ENCODE data around the gene IER5.
A peak's percentile ranks its signal among the peaks of the same experiment; 100 is the strongest.

IER5 gene

GRCh38 chr1:181077576-181078242 is 10.8 kb upstream of the IER5 start:
- DNase-seq, result no peak

DNA sequence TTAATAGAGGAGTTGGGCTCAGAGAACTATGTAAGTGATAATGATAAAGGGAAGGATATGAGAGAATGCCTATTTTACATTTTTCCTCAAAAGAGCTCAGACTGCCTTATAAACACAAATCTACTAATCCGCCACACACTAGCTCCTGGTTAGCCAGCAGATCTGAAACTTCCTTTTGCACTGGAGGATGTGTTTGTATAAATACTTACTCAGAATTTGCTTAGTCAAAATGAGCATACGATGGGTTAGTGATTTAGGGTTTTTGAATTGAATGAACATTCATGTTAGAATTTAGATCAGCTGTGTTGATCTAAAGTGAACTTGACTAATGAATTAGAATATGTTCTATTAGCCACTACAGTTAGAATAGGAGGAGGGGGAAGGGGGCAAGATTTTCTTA is 9.1 kb upstream of the IER5 start:
- DNase-seq, result no peak

DNA sequence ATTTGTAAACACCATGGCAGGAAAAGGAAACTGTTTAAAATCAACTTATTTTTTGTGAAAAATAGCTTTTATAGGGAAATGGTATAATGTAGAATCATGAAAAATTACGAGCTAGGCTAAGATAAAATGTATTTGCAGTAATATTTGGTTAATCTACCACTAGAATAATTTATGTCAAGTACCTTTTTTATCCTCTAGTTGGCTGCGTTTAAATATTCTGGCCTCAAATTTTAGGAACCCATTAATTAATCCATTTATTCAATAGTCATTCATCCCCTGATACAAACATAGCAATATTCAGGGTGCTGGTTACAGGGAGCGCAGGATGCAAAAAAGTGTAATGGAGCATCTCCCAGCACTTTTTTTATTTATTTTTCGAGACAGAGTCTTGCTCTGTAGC is 8.6 kb upstream of the IER5 start:
- DNase-seq, result no peak

DNA sequence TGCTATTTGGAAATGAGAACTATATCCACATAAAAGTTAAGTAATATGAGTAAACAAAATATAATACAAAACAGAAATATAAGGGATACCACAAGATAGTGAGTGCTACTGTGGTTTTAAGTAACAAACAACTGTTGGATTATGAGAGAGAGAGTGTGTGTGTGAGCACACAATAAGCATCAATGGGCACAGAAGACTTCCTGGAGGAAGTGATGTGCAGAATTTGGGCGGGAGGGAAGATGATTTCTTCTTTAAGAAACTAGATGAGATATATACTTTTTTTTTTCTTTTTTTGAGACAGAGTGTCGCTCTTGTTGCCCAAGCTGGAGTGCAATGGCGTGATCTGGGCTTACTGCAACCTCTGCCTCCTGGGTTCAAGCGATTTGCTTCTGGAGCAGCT is 7.9 kb upstream of the IER5 start:
- peak; percentile 45 for DNase-seq

GRCh38 chr1:181081395-181081794 is 7.1 kb upstream of the IER5 start:
- DNase-seq, result no peak

GRCh38 chr1:181083842-181084605 is 4.5 kb upstream of the IER5 start:
- peak; percentile 87 for DNase-seq

GRCh38 chr1:181084606-181084969 is 3.9 kb upstream of the IER5 start:
- DNase-seq, result no peak

- no peak for DNase-seq
These were observed 2.4 kb upstream of the IER5 start for GRCh38 chr1:181086091-181086490.

GRCh38 chr1:181086926-181087325 is 1.6 kb upstream of the IER5 start:
- DNase-seq, result peak; percentile 93

DNA sequence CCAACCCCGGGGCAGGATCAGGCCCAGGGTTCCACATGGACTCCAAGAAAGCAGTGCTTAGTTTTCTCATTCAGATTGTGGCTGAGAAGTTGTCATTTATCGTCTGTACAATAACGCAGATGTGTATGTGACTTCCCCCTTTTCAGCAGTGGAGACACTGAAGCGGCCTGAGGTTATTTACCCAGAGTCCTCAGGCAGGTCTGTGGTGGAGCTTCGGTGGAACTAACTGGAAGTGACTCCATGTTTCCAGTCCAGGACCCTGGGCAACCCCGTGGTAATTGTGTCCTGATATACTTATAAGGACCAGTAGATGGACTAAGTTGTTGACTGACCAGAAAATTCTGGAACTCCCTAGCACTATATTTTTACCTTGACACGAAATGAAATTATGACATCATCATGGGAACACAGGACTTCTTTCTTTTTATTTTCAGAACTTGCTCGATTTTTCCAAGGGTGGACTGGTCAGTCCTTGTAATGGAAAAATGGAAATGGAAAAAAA is 1.0 kb upstream of the IER5 start:
- peak; percentile 84 for DNase-seq

GRCh38 chr1:181089017-181089675 is 646 bp downstream of the IER5 start:
- DNase-seq, result peak; percentile 39

- peak; percentile 95 for DNase-seq
These were observed 1.4 kb downstream of the IER5 start for GRCh38 chr1:181089676-181090544.

- peak; percentile 50 for DNase-seq
These were observed 2.2 kb downstream of the IER5 start for GRCh38 chr1:181090641-181091126.

- peak; percentile 52 for DNase-seq
These were observed 3.0 kb downstream of the IER5 start for GRCh38 chr1:181091309-181092040.

GRCh38 chr1:181092056-181092455 is 3.6 kb downstream of the IER5 start:
- DNase-seq, result no peak

GRCh38 chr1:181092883-181093458 is 4.5 kb downstream of the IER5 start:
- no peak for DNase-seq

DNA sequence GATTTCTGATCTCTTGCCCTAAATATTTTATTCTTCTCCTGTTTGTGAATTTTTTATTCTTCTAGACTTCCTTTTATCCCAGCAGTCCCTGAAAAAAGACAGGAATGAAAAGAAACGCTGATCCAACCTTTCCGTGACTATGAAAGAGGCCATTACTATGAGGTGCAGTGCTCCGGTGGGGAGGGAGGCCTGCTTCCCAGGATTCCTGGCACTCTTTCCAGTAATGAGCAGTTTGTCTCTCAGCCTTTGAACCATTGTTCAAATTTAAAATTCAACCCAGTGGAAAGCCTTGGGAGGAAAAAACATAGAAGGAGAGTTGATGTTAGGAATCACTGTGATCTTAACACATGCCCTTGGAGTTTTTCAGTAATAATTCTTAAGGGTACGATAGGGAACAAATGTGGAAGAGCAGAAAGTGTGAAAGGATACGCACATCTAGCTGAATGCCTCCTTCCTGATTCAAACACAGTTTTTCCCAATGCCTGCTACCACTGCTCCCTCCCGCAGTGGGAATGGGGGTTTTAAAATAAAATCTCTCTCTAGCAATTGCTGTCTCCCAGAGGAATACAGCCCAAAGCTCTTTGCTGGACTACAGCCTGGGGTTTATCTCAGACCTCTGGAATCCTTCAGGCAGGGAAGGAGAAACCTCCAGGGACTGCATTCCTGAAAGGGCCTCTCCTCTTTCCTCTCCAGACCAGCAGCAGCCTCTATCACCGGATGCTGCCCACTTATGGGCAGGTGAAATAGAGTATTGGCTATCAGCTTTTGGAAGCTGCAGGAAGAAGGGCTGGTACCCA is 6.1 kb downstream of the IER5 start:
- no peak for DNase-seq

- DNase-seq, result no peak
These were observed 6.8 kb downstream of the IER5 start for GRCh38 chr1:181095260-181095659.

DNA sequence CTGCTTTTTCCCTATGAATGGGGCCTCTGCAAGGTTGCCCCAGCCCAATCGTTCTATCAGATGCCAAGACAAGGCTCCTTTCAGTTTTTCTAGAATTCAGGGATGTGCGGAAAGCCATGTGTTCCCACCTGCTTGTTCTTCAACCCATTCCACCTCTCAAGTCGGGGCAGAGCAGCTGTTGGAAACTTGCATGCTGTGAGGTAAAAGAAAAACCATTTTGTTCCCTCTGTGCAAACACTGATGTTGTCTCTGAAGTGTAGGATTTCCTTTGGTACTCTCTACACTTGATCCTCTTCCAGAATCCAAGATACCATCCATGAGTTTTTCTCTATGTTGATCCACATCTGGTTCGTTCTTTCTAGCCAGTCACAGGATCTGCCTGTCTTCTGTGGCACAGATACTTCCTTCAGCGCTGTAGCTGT is 7.3 kb downstream of the IER5 start:
- DNase-seq, result no peak

DNA sequence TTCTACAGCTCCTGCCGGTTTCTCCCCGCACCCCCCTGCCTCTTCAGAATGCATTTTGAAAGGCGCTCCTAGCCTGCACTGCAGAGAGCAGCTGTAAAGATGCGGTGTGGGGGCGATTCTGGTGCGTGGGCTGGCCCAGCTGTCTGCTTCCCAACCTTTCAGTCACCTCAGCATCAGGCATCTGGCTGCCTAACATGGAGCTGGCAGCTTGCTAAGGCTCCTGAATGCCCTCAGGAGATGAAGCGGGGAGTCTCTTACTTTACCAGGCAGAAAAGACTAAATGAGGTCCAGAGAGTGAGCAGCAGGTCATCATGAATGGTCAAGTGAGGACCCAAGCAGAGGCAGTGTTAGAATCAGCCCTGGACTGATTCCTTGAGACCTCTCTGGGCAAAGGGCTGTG is 8.7 kb downstream of the IER5 start:
- no peak for DNase-seq
